Measurements from ENCODE around the gene DEGS2. TPM values are rescaled to one million over a fixed set of nuclear protein-coding genes. Genes with fewer than 3 reads are reported as not detected.
"Not testable (repeated sequence)": the region's sequence is repeated elsewhere in the genome, so short reads cannot be mapped to it uniquely, and the experiment has no call there.

The DEGS2 gene
- total and polyA plus RNA-seq, 8 donors, result 1.9 to 7.3 (median 4.8) TPM

DNA sequence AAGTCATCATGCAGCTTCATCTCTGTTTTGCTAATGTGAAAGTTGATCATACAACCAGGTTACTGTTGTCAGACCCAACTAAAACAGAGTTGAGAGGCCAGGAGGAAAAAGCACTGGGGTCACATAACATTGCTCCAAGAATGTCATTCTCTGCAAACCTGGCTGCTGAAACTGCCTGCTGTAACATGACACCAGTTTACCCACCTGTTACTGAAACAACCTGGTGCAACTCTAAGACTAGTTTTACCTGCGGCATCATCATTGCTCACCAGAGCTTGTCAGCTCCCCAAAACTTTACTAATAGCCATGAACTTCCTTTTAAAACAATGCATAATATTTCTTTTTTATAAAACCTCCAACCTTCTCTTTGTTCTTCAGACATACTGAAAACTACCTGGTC is 30.7 kb upstream of the DEGS2 start:
- no peaks in the 10 kb centered on the region for H3K9me3 ChIP-seq
- peaks cover 0 to 6% (median 5%) of the 10 kb centered on the region in 3 donors for H3K4me1 ChIP-seq
- 96 to 98% methylated on average over 1 of the region's 1 CpG for WGBS, 2 donors
- ATAC-seq (no peak), FAIRE-seq (no peak), DNase-seq (no peak)
- H3K36me3 ChIP-seq, result no peaks in the 10 kb centered on the region
- TF ChIP-seq, protein P1, sequence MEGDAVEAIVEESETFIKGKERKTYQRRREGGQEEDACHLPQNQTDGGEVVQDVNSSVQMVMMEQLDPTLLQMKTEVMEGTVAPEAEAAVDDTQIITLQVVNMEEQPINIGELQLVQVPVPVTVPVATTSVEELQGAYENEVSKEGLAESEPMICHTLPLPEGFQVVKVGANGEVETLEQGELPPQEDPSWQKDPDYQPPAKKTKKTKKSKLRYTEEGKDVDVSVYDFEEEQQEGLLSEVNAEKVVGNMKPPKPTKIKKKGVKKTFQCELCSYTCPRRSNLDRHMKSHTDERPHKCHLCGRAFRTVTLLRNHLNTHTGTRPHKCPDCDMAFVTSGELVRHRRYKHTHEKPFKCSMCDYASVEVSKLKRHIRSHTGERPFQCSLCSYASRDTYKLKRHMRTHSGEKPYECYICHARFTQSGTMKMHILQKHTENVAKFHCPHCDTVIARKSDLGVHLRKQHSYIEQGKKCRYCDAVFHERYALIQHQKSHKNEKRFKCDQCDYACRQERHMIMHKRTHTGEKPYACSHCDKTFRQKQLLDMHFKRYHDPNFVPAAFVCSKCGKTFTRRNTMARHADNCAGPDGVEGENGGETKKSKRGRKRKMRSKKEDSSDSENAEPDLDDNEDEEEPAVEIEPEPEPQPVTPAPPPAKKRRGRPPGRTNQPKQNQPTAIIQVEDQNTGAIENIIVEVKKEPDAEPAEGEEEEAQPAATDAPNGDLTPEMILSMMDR (IDR thresholded peaks at IDR 0.05), result no peak
- no peak overlapping the region for H3K27ac ChIP-seq
- no peaks in the 10 kb centered on the region for H3K27me3 ChIP-seq
- no peak overlapping the region for H3K4me3 ChIP-seq
- intact Hi-C loops (cut with DNase I), result loop anchor here in 1 of 3 donors (5.0 kb wide), 1 partner anchor 203 kb away; no protein-coding TSS in a partner anchor

DNA sequence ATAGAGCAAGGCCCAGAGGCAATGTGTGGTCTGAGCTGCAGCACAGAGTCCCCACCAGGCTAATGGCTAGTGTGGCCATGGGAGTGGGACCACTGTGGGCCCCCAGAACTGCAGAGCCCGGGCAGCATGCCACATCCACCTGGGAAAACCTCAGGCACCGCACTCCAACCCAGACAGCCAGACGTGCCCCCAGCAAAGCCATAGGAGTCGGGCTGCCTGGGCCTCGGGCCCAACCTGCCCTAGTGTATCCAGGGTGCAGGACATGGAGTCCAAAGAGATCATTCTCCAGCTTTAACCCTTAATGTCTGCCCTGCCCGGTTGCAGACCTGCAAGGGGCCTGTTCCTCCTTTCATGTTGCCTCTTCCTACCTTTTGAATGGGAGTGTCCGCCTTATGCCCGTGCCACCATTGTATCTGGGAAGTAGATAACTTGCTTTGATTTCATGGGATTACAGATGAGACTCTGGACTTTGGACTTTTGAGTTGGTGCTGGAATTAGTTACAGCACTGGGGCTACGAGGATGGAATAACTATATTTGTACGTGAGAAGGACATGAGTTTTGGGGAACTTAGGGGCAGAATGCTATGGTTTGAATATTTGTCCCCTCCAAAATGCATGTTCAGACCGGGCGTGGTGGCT is 29.1 kb upstream of the DEGS2 start:
- no peak for FAIRE-seq
- TF ChIP-seq, protein P1 (IDR thresholded peaks at IDR 0.05), result no peak
- H3K9me3 ChIP-seq, result no peaks in the 10 kb centered on the region
- peak in 1 of 6 donors; percentile 39 for DNase-seq
- intact Hi-C loops (cut with DNase I), result no loop called here
- H3K4me1 ChIP-seq, result peaks cover 0 to 6% (median 5%) of the 10 kb centered on the region in 3 donors
- no peak for ATAC-seq
- 85 to 90% methylated on average over 12 of the region's 12 CpGs for WGBS, 2 donors
- no peaks in the 10 kb centered on the region for H3K36me3 ChIP-seq
- H3K4me3 ChIP-seq, result no peak overlapping the region
- H3K27ac ChIP-seq, result no peak overlapping the region
- no peaks in the 10 kb centered on the region for H3K27me3 ChIP-seq

DNA sequence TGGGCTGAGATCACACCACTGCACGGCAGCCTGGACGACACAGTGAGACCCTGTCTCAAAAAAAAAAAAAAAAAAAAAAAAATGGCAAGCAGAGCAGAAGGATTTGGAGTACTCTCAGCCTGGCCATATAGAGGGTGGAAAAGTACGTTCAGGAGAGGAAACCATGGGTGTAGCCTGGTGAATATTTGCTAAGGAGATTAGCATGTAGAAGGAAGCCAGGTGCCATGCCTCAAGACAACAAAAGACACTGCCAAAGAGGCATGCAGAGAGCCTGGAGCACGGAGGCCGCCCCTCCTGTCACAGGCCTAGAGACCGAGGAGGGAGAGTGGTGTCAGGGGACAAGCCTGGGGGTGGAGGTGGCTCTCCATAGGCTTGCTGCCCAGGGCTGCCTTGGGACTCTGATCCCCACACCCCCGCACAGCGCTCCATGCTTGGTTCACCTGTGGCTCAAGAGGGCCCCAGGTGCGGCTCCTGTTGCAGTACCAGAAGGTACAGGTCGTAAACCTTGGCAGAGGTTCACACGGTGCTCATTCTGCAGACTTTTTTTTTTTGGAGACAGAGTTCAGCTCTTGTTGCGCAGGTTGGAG is 27.9 kb upstream of the DEGS2 start:
- H3K4me3 ChIP-seq, result no peak overlapping the region
- FAIRE-seq, result no peak
- no peak overlapping the region for H3K27ac ChIP-seq
- TF ChIP-seq, protein P1 (IDR thresholded peaks at IDR 0.05), result no peak
- no peaks in the 10 kb centered on the region for H3K27me3 ChIP-seq
- intact Hi-C loops (cut with DNase I), result no loop called here
- no peaks in the 10 kb centered on the region for H3K9me3 ChIP-seq
- peak in 1 of 4 donors; percentile 40 for ATAC-seq
- 76 to 84% methylated on average over 12 of the region's 12 CpGs for WGBS, 2 donors
- H3K4me1 ChIP-seq, result peaks cover 0 to 5% (median 3%) of the 10 kb centered on the region in 3 donors
- no peaks in the 10 kb centered on the region for H3K36me3 ChIP-seq
- DNase-seq, result peak in 1 of 6 donors; percentile 64

DNA sequence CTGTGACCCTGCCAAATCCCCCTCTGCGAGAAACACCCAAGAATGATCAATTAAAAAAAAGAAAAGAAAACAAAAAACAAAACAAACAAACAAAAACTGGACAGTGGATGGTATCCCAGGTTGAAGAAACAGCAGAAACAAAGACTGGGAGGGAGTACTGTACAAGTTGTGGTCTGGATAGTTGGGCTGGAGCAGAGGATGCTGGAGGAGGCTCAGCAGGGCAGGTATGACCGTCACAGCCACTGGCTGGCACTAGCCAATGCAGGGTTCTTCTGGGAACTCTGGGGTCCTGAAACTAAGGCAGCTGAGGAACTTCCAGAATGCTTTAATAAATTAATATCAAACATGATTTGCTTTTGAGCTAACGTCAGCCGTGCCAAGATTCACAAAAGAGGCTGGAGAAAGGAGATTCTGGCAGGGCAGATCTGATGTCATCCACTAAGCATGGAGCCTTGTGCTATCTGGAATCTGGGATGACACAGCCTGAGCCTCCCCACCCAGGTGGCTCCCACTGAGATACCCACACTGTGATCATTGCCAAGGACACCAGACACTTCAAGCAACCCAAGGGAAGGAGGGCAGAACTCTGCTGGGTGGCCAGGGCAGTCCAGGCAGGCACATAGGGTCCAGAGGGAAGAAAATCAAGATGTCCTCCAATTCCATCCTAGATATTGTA is 22.6 kb upstream of the DEGS2 start:
- H3K27me3 ChIP-seq; FAIRE-seq; intact Hi-C loops (cut with DNase I); H3K36me3 ChIP-seq; H3K4me1 ChIP-seq; H3K4me3 ChIP-seq; H3K27ac ChIP-seq; H3K9me3 ChIP-seq: not testable (repeated sequence)
- ATAC-seq, result peak in 2 of 4 donors; percentile 11 to 13
- WGBS, 2 donors, result 72 to 87% methylated on average over 3 to 4 of the region's 4 CpGs
- DNase-seq, result peak in 1 of 6 donors; percentile 7

DNA sequence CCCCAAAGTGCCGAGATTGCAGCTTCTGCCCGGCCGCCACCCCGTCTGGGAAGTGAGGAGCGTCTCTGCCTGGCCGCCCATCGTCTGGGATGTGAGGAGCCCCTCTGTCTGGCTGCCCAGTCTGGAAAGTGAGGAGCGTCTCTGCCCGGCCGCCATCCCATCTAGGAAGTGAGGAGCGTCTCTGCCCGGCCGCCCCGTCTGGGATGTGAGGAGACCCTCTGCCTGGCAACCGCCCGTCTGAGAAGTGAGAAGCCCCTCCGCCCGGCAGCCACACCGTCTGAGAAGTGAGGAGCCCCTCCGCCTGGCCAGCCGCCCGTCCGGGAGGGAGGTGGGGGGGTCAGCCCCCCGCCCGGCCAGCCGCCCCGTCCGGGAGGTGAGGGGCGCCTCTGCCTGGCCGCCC is 21.2 kb upstream of the DEGS2 start:
- H3K27ac ChIP-seq; H3K4me1 ChIP-seq; H3K9me3 ChIP-seq; H3K4me3 ChIP-seq; intact Hi-C loops (cut with DNase I); H3K36me3 ChIP-seq; FAIRE-seq; ATAC-seq; H3K27me3 ChIP-seq: not testable (repeated sequence)
- 91 to 95% methylated on average over 21 to 28 of the region's 30 CpGs for WGBS, 2 donors
- peak in 1 of 6 donors; percentile 10 for DNase-seq
